Measurements from ENCODE around the gene SELENON.

DNA sequence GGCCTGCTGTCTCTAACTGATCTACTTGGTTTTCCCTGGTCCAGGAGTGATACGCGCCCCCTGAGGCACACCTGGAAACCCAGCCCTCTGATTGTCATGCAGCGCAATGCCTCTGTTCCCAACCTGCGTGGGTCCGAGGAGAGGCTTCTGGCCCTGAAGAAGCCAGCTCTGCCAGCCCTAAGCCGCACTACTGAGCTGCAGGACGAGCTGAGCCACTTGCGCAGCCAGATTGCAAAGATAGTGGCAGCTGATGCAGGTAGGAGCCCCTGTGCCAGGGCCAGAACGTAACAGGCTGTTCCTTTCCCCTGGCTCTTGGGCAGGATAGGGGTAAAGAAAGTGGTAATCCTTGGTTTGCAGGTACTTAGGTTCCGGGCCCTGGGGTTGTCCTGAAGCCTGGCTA is 26.6 kb downstream of the SELENON start:
- no peak for TF ChIP-seq POLR2A (IDR thresholded peaks at IDR 0.05)
- TF ChIP-seq, protein P1, sequence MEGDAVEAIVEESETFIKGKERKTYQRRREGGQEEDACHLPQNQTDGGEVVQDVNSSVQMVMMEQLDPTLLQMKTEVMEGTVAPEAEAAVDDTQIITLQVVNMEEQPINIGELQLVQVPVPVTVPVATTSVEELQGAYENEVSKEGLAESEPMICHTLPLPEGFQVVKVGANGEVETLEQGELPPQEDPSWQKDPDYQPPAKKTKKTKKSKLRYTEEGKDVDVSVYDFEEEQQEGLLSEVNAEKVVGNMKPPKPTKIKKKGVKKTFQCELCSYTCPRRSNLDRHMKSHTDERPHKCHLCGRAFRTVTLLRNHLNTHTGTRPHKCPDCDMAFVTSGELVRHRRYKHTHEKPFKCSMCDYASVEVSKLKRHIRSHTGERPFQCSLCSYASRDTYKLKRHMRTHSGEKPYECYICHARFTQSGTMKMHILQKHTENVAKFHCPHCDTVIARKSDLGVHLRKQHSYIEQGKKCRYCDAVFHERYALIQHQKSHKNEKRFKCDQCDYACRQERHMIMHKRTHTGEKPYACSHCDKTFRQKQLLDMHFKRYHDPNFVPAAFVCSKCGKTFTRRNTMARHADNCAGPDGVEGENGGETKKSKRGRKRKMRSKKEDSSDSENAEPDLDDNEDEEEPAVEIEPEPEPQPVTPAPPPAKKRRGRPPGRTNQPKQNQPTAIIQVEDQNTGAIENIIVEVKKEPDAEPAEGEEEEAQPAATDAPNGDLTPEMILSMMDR (IDR thresholded peaks at IDR 0.05): no peak
